Prostate gland (tissue), 2 donors: ENCODE results near the gene DMWD.

ENCODE experiments used
- POLR2A ChIP-seq: fragments of 450-650 bp; IDR thresholded peaks from one replicate; pipeline ENCODE4 v1.6.1; 2016; ENCODE audit warnings: antibody characterized with exemption, mild to moderate bottlenecking
- POLR2AphosphoS5 ChIP-seq: sonication (generic); formaldehyde crosslinking; IDR thresholded peaks from one replicate; pipeline ENCODE4 v1.6.1; 2017; ENCODE audit warnings: antibody characterized with exemption
- TF ChIP-seq, protein P1 (sequence below), 4 experiments: fragments of 200-600 bp in 2 of 4; fragments of 450-650 bp in 2 of 4; sonication (generic) in 2 of 4; IDR thresholded peaks; 1 replicate in 3 of 4; 2 replicates in 1 of 4; pipeline ENCODE4 v1.5.1; 2016 to 2019; ENCODE audit warnings: antibody characterized with exemption in 4 of 4, mild to moderate bottlenecking in 2 of 4, moderate library complexity in 2 of 4

DNA sequence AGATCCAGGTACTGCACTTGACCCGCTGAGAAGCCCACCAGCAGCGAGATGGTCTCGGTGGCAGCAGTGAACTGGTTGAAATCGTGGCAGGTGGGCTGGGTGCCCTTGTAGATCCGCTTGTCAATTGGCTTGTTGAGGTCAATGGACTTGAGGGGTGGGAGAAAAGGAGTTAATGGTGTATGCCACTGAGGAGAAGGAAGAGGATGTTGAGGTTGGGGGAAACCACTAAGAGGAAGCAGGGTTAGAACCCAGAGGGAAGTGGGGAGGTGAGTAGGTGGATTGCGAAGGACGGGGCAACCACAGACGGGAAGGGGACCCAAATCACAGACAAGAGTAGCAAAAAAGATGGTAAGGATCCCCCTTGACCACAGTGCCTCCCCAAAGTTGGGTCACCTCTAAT is 1.7 kb downstream of the DMWD start:
- TF ChIP-seq, protein P1, sequence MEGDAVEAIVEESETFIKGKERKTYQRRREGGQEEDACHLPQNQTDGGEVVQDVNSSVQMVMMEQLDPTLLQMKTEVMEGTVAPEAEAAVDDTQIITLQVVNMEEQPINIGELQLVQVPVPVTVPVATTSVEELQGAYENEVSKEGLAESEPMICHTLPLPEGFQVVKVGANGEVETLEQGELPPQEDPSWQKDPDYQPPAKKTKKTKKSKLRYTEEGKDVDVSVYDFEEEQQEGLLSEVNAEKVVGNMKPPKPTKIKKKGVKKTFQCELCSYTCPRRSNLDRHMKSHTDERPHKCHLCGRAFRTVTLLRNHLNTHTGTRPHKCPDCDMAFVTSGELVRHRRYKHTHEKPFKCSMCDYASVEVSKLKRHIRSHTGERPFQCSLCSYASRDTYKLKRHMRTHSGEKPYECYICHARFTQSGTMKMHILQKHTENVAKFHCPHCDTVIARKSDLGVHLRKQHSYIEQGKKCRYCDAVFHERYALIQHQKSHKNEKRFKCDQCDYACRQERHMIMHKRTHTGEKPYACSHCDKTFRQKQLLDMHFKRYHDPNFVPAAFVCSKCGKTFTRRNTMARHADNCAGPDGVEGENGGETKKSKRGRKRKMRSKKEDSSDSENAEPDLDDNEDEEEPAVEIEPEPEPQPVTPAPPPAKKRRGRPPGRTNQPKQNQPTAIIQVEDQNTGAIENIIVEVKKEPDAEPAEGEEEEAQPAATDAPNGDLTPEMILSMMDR (IDR thresholded peaks at IDR 0.05) = no peak
- TF ChIP-seq POLR2AphosphoS5 (no peak), POLR2A (no peak)
